Measurements from ENCODE around the gene GALNTL6. TPM values are rescaled to one million over a fixed set of nuclear protein-coding genes. Genes with fewer than 3 reads are reported as not detected.
"Not testable (repeated sequence)": the region's sequence is repeated elsewhere in the genome, so short reads cannot be mapped to it uniquely, and the experiment has no call there.

GALNTL6 gene
- total RNA-seq, 1 donor from 2014 or later: 10.0 TPM

- DNase-seq: no peak
These were observed 1138.7 kb downstream of the GALNTL6 start for GRCh38 chr4:172951679-172952451.

GRCh38 chr4:172953896-172954568 lies 1140.8 kb downstream of the GALNTL6 start:
- no peak for DNase-seq

- DNase-seq: not testable (repeated sequence)
These were observed 1143.1 kb downstream of the GALNTL6 start for GRCh38 chr4:172956340-172956739.

GRCh38 chr4:172957216-172957615 lies 1144.0 kb downstream of the GALNTL6 start:
- DNase-seq: no peak

GRCh38 chr4:172962564-172963353 lies 1149.6 kb downstream of the GALNTL6 start:
- DNase-seq: peak; percentile 31

- no peak for DNase-seq
These were observed 1150.5 kb downstream of the GALNTL6 start for GRCh38 chr4:172963498-172964294.

GRCh38 chr4:172970189-172970588 lies 1157.0 kb downstream of the GALNTL6 start:
- not testable (repeated sequence) for DNase-seq

- DNase-seq: no peak
These were observed 1161.4 kb downstream of the GALNTL6 start for GRCh38 chr4:172974586-172974985.

- DNase-seq: no peak
These were observed 1162.5 kb downstream of the GALNTL6 start for GRCh38 chr4:172975651-172976229.

GRCh38 chr4:172977491-172978041 lies 1164.4 kb downstream of the GALNTL6 start:
- DNase-seq: not testable (repeated sequence)

GRCh38 chr4:172978848-172979247 lies 1165.6 kb downstream of the GALNTL6 start:
- DNase-seq: no peak

GRCh38 chr4:172979332-172979731 lies 1166.1 kb downstream of the GALNTL6 start:
- no peak for DNase-seq

GRCh38 chr4:172980219-172980618 lies 1167.0 kb downstream of the GALNTL6 start:
- DNase-seq: no peak

- no peak for DNase-seq
These were observed 1169.0 kb downstream of the GALNTL6 start for GRCh38 chr4:172982151-172982590.

GRCh38 chr4:172983014-172983413 lies 1169.8 kb downstream of the GALNTL6 start:
- DNase-seq: no peak

GRCh38 chr4:172983631-172984030 lies 1170.4 kb downstream of the GALNTL6 start:
- no peak for DNase-seq

GRCh38 chr4:172985552-172985951 lies 1172.3 kb downstream of the GALNTL6 start:
- DNase-seq: no peak

GRCh38 chr4:172986114-172986513 lies 1172.9 kb downstream of the GALNTL6 start:
- no peak for DNase-seq

- DNase-seq: no peak
These were observed 1177.0 kb downstream of the GALNTL6 start for GRCh38 chr4:172989984-172990820.

- no peak for DNase-seq
These were observed 1179.6 kb downstream of the GALNTL6 start for GRCh38 chr4:172992648-172993378.
